SK-MEL-5 (cell line): ENCODE data around the gene C1orf115. TPM values are rescaled to one million over a fixed set of nuclear protein-coding genes. Genes with fewer than 3 reads are reported as not detected.
A peak's percentile ranks its signal among the peaks of the same experiment; 100 is the strongest.

Experiments used
- DNase-seq: peaks from one replicate; pipeline ENCODE4 v3.0.0-alpha.2; 2016; ENCODE audit warnings: low read depth, low spot score
- in situ Hi-C: cut with HindIII; loops from 2 replicates; pipeline ENCODE4 v1.10.0; 2016; ENCODE audit warnings: low sequenced_read_pairs, high pct_unique_total_duplicates, low pct_unique_long_range_greater_than_20kb
- total RNA-seq: library from RNA; depleted of rRNA; stranded (reverse); fragments of >200 nt; shearing (Covaris generic); gene quantifications from 2 replicates; pipeline ENCODE4 v1.2.3, GENCODE V29; 2014

The C1orf115 gene
- total RNA-seq, 1 experiment from 2014 or later, result 11.8 TPM

GRCh38 chr1:220689666-220690065 lies 497 bp upstream of the C1orf115 start:
- in situ Hi-C loops, result no loop called here
- no peak for DNase-seq

GRCh38 chr1:220691053-220691684 lies 1.0 kb downstream of the C1orf115 start:
- no peak for DNase-seq
- in situ Hi-C loops, result no loop called here

DNA sequence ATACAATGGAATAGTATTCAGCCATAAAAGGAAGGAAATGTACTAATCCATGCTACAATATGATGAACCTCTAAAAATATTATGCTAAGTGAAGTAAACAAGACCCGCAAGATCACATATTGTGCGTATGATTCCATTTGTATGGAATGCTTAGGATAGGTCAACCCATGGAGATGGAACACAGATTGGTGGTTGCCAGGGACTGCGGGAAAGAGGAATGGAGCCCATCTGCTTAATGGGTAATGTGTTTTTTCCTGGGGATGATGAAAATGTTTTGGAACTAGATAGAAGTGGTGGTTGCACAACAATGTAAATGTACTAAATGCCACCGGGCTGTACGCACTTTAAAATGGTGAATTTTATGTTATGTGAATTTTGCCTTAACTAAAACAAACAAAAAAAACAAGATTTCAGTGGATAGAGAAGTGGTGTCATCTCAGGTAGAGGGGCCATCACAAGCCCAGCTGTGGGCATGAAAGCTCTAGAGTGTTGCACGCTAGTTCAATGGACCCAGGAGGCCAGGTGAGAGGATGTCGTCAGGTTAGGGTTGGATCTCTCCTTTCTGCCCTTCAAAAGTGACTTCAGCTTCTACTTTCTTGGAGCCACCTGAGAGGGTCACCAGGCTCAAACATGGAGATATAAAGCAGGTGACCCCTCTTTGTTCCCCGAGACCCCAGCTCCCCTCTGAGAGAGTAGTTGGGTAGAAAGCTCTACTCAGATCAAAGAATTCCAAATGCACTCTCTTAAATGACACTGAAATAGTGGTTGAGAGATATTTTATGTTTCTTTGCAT lies 2.5 kb downstream of the C1orf115 start:
- DNase-seq, result no peak
- in situ Hi-C loops, result no loop called here

GRCh38 chr1:220694866-220695382 lies 4.8 kb downstream of the C1orf115 start:
- in situ Hi-C loops, result no loop called here
- DNase-seq, result no peak

DNA sequence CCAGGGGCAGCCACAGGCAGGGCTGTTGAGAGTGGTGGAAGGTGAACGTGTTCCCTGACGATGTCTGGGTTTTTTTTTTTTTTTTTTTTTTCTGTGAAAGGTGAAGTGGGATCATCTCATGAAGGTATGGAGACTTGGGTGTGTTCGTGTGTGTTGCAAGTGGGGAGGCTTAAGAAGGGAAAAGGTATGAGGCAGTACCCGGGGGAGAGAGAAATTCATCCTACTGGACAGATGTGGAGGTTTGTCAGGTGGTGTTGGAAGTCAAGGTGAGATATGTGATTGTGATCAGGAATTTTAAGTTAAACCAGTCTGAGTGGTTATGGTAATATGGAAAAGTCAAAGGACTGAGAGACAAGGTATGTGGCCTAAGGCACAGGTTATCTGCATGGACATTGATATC lies 5.3 kb downstream of the C1orf115 start:
- in situ Hi-C loops, result no loop called here
- DNase-seq, result no peak

GRCh38 chr1:220696226-220696862 lies 6.2 kb downstream of the C1orf115 start:
- in situ Hi-C loops, result no loop called here
- no peak for DNase-seq

- peak; percentile 71 for DNase-seq
- in situ Hi-C loops, result no loop called here
These were observed 6.7 kb downstream of the C1orf115 start for GRCh38 chr1:220696863-220697231.

DNA sequence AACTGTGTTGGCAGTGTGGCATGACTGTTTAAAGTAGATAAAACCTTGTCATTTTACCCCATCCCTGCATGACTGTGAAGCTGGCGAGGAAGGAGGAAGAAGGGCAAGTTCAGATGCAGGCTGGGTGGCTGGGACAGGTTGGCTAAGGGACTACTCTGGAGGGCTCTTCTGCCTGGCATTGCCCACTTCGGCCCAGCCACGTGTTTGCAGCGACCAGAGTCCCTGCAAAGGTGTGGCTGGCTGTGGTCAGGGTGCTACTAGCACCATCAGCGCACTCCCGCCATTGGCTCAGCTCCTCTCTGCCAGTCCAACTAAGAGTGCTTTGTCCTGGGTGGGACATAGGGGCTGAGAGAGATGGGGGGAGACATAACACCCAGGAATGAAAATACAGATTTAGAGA lies 7.2 kb downstream of the C1orf115 start:
- in situ Hi-C loops, result no loop called here
- DNase-seq, result no peak

- in situ Hi-C loops, result no loop called here
- DNase-seq, result no peak
These were observed 8.4 kb downstream of the C1orf115 start for GRCh38 chr1:220698607-220699016.

- no peak for DNase-seq
- in situ Hi-C loops, result no loop called here
These were observed 8.9 kb downstream of the C1orf115 start for GRCh38 chr1:220699044-220699443.

GRCh38 chr1:220700556-220701179 lies 10.5 kb downstream of the C1orf115 start:
- in situ Hi-C loops, result no loop called here
- DNase-seq, result peak; percentile 80

GRCh38 chr1:220701974-220702373 lies 11.8 kb downstream of the C1orf115 start:
- in situ Hi-C loops, result no loop called here
- DNase-seq, result no peak

GRCh38 chr1:220702733-220703270 lies 12.6 kb downstream of the C1orf115 start:
- DNase-seq, result no peak
- in situ Hi-C loops, result no loop called here

- in situ Hi-C loops, result no loop called here
- DNase-seq, result no peak
These were observed 13.1 kb downstream of the C1orf115 start for GRCh38 chr1:220703305-220703704.

DNA sequence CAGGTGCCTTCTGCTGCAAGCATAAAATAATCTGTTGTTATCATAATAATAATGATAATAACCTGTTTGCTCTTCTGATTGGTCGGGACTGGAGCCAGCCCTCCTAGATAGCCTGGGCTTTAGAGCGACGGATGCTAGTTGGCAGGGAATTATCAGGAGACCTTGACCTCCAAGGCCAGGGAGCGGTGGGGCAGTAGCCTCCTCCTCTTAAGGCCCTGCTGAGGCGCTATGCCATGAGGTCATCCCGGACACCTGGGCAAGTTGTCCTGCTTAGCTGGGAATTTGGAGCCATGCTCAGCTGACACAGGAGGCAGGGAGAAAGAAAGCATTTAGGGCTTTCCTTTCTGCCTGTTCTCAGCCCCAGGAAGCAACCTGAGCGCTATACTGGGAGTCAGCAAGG lies 15.6 kb downstream of the C1orf115 start:
- DNase-seq, result no peak
- in situ Hi-C loops, result no loop called here

DNA sequence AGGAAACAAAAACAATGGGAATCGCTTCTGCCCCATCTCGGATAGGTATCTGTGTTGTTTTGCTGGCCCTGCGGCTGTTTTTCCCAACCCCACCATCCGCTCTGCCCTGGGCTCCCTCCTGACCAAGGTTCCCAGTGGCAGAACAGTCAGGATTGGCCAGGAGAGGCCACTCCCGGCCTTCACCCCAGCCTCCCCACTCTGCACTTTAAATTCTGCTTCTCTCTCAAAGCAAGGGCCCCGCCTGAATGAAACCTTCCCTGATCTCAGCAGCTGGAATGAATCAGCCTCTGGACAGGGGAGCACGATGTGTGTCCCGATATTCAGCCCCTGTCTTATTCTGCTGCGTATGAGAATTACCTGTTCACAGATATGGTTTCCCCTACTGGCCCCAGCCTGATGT lies 16.3 kb downstream of the C1orf115 start:
- no peak for DNase-seq
- in situ Hi-C loops, result no loop called here

DNA sequence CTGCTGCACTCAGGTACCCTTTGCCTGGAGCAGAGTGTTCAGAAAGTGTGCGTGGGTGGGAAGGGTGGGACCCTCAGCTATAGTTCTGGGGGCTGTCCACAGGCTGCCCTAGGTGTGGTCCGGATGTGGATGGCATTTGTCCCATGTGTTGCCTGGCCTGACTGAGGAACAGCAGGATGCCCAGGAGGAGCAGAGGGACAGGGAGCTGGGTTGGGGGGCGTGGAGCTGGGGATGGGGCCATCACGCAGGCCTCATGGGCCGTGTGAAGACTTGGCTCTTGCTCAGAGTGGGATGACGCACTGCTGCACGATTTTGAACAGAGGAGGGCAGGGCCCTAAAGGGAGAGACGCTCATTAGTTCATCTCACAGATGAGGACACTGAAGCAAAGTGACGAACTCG lies 17.0 kb downstream of the C1orf115 start:
- in situ Hi-C loops, result no loop called here
- DNase-seq, result no peak

DNA sequence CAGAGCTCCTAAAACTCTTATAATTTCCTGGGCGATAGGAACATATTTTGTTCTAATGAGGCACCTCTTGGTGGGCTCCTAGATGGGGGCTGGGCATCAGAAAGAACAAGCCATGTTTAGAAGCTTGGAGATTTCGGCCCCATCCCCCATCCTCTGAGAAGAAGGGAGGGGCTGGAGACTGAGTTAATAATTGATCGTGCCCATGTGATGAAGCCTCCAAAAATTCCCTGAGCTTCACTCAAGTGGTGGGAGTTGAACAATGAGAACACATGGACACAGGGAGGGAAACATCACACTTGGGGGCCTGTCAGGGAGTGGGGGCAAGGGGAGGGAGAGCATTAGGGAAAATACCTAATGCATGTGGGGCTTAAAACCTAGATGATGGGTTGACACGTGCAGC lies 18.1 kb downstream of the C1orf115 start:
- in situ Hi-C loops, result no loop called here

More for the DNA sequence above, 18.1 kb downstream of the C1orf115 start:
- no peak for DNase-seq
